GM12874 (cell line): ENCODE results near the gene ZNF664.

Experiments used
- TF ChIP-seq, protein P1 (sequence below): IDR thresholded peaks from 2 replicates; pipeline ENCODE4 v1.5.1; 2011; ENCODE audit warnings: low read depth, mild to moderate bottlenecking, control low read depth, low read length, moderate library complexity; ENCODE audit not compliant: insufficient read depth

ZNF664 gene

DNA sequence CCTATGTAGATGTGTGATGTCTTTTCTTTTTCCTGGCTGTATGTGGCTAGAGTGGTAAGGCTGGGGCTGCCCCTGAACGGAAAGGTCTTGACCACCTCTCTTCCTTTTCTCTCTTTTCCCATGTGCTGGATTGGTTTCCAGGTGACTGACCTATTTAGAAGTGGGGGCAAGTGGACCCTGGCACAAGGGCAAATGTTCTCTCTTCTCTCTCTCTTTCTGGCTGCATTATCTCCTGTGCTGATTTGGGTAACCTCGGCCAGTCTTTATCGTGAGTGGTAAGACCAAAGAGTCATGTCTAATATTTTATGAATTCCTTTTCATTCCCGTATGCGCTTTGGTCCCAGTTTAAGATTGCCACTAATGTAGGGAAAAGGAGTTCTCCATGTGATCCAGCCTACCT lies 16.2 kb downstream of the ZNF664 start:
- TF ChIP-seq, protein P1, sequence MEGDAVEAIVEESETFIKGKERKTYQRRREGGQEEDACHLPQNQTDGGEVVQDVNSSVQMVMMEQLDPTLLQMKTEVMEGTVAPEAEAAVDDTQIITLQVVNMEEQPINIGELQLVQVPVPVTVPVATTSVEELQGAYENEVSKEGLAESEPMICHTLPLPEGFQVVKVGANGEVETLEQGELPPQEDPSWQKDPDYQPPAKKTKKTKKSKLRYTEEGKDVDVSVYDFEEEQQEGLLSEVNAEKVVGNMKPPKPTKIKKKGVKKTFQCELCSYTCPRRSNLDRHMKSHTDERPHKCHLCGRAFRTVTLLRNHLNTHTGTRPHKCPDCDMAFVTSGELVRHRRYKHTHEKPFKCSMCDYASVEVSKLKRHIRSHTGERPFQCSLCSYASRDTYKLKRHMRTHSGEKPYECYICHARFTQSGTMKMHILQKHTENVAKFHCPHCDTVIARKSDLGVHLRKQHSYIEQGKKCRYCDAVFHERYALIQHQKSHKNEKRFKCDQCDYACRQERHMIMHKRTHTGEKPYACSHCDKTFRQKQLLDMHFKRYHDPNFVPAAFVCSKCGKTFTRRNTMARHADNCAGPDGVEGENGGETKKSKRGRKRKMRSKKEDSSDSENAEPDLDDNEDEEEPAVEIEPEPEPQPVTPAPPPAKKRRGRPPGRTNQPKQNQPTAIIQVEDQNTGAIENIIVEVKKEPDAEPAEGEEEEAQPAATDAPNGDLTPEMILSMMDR, result no peak

DNA sequence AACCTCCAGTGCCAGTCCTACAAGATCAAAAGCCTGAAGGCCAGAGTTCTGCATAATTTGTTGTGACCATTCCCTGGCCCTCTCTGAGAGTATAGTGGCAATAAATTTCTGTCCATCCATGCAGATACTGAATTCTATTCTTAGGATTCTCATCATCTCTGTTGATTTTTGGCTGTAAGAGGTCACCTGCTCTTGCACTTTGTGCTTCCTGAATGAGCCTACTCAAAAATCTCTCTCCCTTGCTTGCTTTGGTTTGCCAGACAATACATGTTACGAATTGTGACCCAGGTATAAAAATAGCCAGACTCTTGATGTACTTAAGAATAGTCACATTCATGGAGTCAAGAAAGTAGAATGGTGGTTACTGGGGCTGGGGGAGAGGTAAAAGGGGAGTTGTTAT lies 16.7 kb downstream of the ZNF664 start:
- TF ChIP-seq, protein P1, result no peak

DNA sequence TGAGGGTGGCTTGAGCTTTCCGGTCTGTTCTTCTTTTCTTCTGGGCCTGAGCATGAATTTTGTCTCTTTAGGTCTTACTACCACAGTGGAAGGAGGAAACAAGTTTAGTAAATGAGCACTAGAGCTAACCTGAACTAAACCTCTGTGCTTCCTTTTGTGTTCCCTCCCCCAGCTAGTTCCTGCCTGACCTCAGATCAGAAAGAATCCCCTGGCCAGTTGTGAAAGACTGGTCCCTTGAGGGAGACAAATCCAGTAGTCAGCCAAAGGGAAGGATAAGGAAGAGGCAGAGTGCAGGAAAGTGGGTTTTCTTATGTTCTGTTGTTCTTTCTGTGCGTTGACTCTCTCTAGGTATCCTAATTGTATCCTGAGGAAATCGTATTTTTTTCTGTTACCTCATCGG lies 17.5 kb downstream of the ZNF664 start:
- TF ChIP-seq, protein P1, result no peak

GRCh38 chr12:123991372-123991951 lies 18.4 kb downstream of the ZNF664 start:
- TF ChIP-seq, protein P1, result no peak

DNA sequence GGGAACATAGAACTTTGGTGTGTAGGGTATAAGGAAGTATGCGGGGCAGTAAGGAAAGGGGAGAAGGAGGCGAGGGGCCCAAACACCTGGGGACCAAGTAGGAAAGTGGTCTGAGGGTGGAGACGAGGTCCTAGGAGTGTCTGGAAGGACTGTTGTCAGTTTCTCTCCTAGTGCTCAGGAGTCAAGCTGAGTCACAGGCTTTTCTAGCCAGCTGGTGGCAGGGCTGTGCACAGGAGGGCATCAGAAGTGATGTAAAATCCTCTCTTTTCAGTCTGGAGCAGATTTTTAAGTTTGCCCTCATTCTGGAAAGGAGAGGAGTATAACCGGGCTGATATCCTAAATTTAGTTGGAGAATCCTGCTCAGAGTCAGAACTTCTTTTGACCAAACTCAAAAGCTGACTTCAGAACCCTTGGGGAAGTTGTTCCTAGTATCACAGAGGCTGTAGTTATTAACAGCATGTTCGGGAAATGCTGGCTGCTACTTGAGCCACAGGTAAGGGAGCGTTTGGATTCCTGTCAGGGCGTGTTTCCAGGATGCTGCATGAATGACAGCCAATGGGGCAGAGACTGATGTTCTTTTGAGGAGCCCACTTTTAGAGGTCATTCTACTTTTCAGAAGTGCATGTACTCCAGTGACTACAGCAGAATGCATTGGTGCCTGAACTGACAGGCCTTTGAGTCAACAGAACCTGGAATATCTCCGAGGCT lies 19.3 kb downstream of the ZNF664 start:
- TF ChIP-seq, protein P1, result no peak

- TF ChIP-seq, protein P1, result no peak
Measured at GRCh38 chr12:123995023-123995748, 22.2 kb downstream of the ZNF664 start.

DNA sequence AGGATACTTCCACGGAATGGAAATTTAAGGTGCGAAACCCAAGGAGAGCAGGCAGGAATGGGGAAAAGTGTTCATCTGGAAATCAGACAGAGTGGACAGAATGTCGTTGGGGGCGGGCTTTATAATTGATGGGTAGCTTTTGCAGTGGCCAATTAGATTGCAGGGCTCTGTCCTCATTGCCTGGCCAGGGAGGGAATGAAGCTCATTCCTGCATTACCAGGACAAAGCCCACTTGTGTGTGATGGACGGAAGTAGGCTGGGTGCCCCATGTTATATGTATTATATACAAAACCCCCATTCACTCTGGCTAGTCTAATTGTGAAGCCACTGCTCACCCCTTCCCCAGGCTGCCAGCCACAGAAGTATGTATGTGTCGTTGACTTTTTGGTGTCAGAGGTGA lies 23.6 kb downstream of the ZNF664 start:
- TF ChIP-seq, protein P1, result no peak
